ENCODE data around the gene NR5A2. TPM values are rescaled to one million over a fixed set of nuclear protein-coding genes. Genes with fewer than 3 reads are reported as not detected.

NR5A2 gene
- polyA plus RNA-seq, 1 donor (not counting 4 experiments of a cell fraction or from before 2014, with no cell fraction given), result 0.05 TPM

- no peak for FAIRE-seq
- H3K4me3 ChIP-seq (ENCODE audit: control insufficient read depth in 2 of 3, extremely low read depth in 1 of 3, insufficient read depth in 2 of 3, low read depth in 1 of 3, low read length in 3 of 3), result no peak overlapping the region
- no peak overlapping the region for H2AFZ ChIP-seq (ENCODE audit: control insufficient read depth, low read length)
- no peaks in the 10 kb centered on the region for H3K27me3 ChIP-seq (ENCODE audit: control insufficient read depth, extremely low read depth, insufficient read depth, low read length)
- H3K27ac ChIP-seq (ENCODE audit: control insufficient read depth, insufficient read depth, low read length), result no peak overlapping the region
- TF ChIP-seq EZH2 (IDR thresholded peaks at IDR 0.05; ENCODE audit: low read length) (no peak), CTCF (optimal IDR thresholded peaks at IDR 0.05 in 1 of 3, IDR thresholded peaks at IDR 0.05 in 1 of 3, conservative IDR thresholded peaks at IDR 0.05 in 1 of 3; ENCODE audit: extremely low read depth in 1 of 3, insufficient read depth in 2 of 3, low read length in 3 of 3) (no peak)
- H4K20me1 ChIP-seq (ENCODE audit: control insufficient read depth, extremely low read depth, insufficient read depth, low read length), result no peaks in the 10 kb centered on the region
- H3K4me2 ChIP-seq (ENCODE audit: control insufficient read depth, extremely low read depth, insufficient read depth, low read depth, low read length), result no peak overlapping the region
- dilution Hi-C loops (cut with MboI; ENCODE audit: extremely low pct_ligation_motif_present, low sequenced_read_pairs), result no loop called here
- H3K9ac ChIP-seq (ENCODE audit: control insufficient read depth, extremely low read depth, insufficient read depth, low read length), result no peak overlapping the region
- no peaks in the 10 kb centered on the region for H3K79me2 ChIP-seq (ENCODE audit: control insufficient read depth, insufficient read depth, low read length)
- no peaks in the 10 kb centered on the region for H3K9me3 ChIP-seq (ENCODE audit: control insufficient read depth, low read depth, low read length)
- no peak for DNase-seq (ENCODE audit: low read depth, low spot score)
- H3K9me1 ChIP-seq (ENCODE audit: control insufficient read depth, extremely low read depth, insufficient read depth, low read length), result no peaks in the 10 kb centered on the region
- H3K4me1 ChIP-seq (ENCODE audit: control insufficient read depth, extremely low read depth, insufficient read depth, low read length), result peaks cover 2% of the 10 kb centered on the region
- H3K36me3 ChIP-seq (ENCODE audit: control insufficient read depth in 2 of 2, extremely low read depth in 1 of 2, insufficient read depth in 2 of 2, low read length in 2 of 2), result no peaks in the 10 kb centered on the region
Observed at GRCh38 chr1:200128081-200128480, 100.6 kb downstream of the NR5A2 start.

- TF ChIP-seq EZH2 (IDR thresholded peaks at IDR 0.05; ENCODE audit: low read length) (no peak), CTCF (optimal IDR thresholded peaks at IDR 0.05 in 1 of 3, IDR thresholded peaks at IDR 0.05 in 1 of 3, conservative IDR thresholded peaks at IDR 0.05 in 1 of 3; ENCODE audit: extremely low read depth in 1 of 3, insufficient read depth in 2 of 3, low read length in 3 of 3) (no peak)
- Histone ChIP-seq H3K9me1 (ENCODE audit: control insufficient read depth, extremely low read depth, insufficient read depth, low read length) (no peaks in the 10 kb centered on the region), H3K9ac (ENCODE audit: control insufficient read depth, extremely low read depth, insufficient read depth, low read length) (no peak overlapping the region), H3K27me3 (ENCODE audit: control insufficient read depth, extremely low read depth, insufficient read depth, low read length) (no peaks in the 10 kb centered on the region), H3K36me3 (ENCODE audit: control insufficient read depth in 2 of 2, extremely low read depth in 1 of 2, insufficient read depth in 2 of 2, low read length in 2 of 2) (no peaks in the 10 kb centered on the region), H3K4me2 (ENCODE audit: control insufficient read depth, extremely low read depth, insufficient read depth, low read depth, low read length) (no peak overlapping the region), H3K4me3 (ENCODE audit: control insufficient read depth in 2 of 3, extremely low read depth in 1 of 3, insufficient read depth in 2 of 3, low read depth in 1 of 3, low read length in 3 of 3) (no peak overlapping the region), H3K9me3 (ENCODE audit: control insufficient read depth, low read depth, low read length) (no peaks in the 10 kb centered on the region), H3K4me1 (ENCODE audit: control insufficient read depth, extremely low read depth, insufficient read depth, low read length) (peaks cover 8% of the 10 kb centered on the region), H3K27ac (ENCODE audit: control insufficient read depth, insufficient read depth, low read length) (no peak overlapping the region), H3K79me2 (ENCODE audit: control insufficient read depth, insufficient read depth, low read length) (no peaks in the 10 kb centered on the region), H4K20me1 (ENCODE audit: control insufficient read depth, extremely low read depth, insufficient read depth, low read length) (no peaks in the 10 kb centered on the region), H2AFZ (ENCODE audit: control insufficient read depth, low read length) (no peak overlapping the region)
- FAIRE-seq (no peak), DNase-seq (ENCODE audit: low read depth, low spot score) (no peak)
- dilution Hi-C loops (cut with MboI; ENCODE audit: extremely low pct_ligation_motif_present, low sequenced_read_pairs), result no loop called here
Observed at GRCh38 chr1:200128944-200129879, 101.7 kb downstream of the NR5A2 start.

All from keratinocyte (primary cell).